NCI-H510A treated with DMSO at 0.1 percent for 48 hours (cell line): Measurements from ENCODE around the gene DUSP2.

Source experiments
- DNase-seq: peaks from one replicate; lab custom pipeline; 2025; lab: John Stamatoyannopoulos, UW

DUSP2 gene

DNA sequence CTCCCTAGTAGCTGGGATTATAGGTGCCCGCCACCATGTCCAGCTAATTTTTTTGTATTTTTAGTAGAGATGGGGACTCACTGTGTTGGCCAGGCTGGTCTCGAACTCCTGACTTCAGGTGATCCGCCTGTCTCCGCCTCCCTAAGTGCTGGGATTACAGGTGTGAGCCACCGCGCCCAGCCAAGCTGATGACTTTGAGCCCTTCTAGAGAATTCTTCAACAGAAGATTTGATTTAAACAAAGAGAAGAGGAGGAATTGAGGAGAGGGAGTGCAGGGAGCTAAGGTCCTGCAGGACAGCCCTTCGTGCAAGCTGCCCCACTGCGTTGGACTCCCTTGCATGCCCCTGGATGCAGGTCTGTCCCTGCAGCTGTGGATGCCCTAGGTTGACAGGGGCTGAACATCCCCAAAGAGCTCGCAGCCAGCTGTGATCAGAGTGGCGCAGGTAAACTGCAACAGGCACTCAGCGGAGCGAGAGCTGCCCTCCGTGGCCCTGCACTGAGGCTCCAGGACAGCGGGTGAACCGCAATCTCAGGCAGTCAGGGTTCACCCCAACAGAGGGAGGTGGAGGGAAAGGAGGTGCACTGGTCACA, 42.5 kb downstream of the DUSP2 start:
- no peak for DNase-seq

DNA sequence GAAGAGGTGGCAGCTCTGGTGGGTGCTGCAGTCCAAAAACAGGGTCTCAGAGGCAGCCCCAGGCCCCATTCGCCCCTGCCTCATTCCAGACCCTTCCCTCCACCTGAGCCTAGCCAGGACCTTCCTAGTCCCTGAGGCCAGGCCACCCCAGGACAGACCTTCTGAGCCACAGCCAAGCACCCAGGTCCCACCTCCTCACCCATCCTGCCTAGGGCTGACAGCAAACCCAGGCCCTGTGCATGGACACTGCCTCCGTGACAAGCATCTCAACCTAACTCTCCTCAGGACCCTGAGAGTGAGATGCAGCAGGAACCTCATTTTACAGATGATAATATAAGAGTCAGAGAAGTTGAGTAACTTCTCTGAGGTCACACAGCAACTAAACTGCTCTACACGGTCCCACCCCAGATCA, 44.3 kb downstream of the DUSP2 start:
- no peak for DNase-seq

GRCh38 chr2:96099861-96100798, 45.1 kb downstream of the DUSP2 start:
- DNase-seq: no peak

DNA sequence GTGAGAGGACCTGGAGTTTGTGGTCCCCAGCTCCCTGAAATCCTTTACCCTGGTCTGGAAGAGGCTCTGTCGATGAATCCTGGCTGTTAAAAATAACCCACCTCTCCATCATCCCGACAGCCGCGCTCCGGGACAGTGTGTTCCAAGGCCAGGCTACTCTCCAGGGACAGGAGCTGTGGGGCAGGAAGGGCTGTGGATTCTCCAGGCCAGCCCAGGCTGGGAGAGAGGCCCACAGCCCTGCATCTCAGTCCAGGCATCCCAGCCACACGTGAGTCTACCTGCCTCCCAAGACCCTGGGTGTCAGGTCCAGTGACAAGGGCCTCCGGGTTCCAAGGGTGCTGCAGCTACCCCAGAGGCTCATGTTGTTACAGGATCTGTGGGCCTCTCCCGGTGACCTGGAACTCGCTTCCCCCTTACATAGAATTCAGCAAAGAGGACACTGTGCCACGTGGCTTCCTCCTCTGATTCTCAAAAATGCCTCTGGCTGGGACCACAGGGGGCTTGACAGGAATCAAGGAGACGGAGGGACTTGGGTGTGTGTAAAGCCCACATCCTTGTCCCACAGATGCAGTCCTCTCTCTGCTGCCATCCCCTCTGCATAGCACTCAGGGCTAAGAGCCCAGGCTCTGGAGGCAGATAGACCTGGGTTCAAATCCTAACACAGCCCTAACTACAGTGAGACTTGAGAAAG, 46.2 kb downstream of the DUSP2 start:
- DNase-seq: no peak

DNA sequence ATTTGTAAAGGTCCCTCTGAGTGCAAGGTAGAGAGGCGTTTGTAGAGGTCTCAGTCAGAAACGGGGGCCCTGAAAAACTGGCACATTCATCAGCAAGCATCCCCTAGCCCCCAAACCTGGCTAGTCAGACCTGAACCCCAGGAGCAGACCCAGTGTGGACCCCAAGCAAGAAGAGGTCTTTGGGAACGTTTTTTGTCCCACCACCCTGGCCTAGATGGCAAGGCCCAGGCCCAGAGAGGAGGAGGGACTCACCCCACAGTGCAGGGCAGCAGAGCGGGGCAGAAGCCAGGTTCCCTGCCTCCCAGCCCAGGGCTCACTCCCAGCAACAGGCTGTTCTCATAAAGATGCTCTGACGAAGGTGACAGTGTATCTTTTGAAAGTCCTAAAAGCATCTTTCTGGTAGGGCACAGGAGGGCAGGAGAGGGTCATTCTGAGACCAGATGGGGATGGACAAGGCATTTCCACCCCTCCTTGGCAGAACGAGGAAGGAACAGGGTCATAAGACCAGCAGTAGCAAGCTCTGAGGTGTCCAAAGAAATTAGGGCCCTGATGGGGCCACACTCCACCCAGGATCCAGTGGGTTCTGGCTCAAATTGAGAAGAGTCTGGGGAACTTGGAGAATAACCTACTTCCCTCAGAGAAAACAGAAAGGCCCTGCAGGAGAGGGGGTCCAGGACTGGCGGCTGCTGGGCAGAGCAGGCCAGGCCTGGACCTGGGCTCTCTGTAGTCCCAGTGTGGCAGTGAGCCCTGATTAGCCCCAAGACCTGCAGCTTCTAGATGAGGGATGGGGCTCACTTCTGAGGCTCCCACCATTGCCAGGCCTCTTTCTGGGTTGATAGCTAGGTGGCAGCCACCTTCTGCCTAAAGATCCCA, 47.1 kb downstream of the DUSP2 start:
- DNase-seq: no peak

GRCh38 chr2:96097441-96097840, 47.8 kb downstream of the DUSP2 start:
- no peak for DNase-seq

DNA sequence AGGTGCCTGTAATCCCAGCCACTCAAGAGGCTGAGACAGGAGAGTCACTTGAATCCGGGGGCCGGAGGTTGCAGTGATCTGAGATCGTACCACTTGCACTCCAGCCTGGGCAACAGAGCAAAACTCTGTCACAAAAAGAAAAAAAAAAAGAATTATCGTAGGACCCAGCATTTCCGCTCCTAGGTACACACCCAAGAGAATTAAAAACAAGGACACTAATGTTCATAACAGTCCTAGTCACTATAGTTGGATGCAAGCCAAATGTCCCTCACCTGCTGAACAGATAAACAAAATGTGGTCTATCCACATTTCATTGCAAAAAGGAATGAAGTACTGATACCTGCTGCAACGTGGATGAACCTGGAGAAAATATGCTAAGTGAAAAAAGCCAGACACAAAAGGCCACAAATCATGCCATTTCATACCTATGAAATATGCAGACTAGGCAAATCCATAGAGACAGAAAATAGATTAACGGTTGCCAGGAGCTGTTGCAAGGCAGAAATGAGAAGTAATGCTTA, 50.1 kb downstream of the DUSP2 start:
- no peak for DNase-seq

DNA sequence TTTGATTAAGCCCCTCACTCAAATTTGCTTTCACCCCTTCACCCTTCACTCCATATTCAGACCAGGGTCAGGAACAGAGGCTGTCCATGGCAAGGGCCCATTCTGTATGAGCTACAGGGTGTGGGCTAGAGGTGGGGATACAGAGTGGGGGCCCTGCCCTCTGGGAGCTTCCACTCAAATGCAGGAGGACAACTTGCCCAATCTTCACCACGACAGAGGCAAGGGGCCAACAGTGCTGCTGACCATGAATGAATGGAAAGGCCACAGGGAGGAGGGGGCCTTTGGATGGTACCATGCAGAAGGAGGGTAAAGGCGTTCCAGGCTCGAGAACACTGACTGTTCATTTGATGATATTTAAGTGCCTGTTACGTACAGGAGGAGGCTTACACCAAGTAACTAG, 51.7 kb downstream of the DUSP2 start:
- no peak for DNase-seq
